A549 treated with ZK216348 at 1 μM for 4 hours (cell line): ENCODE measurements around the gene AP4B1. TPM values are rescaled to one million over a fixed set of nuclear protein-coding genes. Genes with fewer than 3 reads are reported as not detected.

Source experiments
- total RNA-seq: library from RNA; stranded (reverse); fragments of 200-300 nt; extraction: Qiagen RNA extraction; gene quantifications from 5 replicates; pipeline ENCODE4 v1.2.3, GENCODE V29; 2022; ENCODE audit warnings: low read depth

AP4B1 gene
- total RNA-seq: 7.8 to 9.9 TPM (median 9.1 TPM) in 5 replicates

DNA sequence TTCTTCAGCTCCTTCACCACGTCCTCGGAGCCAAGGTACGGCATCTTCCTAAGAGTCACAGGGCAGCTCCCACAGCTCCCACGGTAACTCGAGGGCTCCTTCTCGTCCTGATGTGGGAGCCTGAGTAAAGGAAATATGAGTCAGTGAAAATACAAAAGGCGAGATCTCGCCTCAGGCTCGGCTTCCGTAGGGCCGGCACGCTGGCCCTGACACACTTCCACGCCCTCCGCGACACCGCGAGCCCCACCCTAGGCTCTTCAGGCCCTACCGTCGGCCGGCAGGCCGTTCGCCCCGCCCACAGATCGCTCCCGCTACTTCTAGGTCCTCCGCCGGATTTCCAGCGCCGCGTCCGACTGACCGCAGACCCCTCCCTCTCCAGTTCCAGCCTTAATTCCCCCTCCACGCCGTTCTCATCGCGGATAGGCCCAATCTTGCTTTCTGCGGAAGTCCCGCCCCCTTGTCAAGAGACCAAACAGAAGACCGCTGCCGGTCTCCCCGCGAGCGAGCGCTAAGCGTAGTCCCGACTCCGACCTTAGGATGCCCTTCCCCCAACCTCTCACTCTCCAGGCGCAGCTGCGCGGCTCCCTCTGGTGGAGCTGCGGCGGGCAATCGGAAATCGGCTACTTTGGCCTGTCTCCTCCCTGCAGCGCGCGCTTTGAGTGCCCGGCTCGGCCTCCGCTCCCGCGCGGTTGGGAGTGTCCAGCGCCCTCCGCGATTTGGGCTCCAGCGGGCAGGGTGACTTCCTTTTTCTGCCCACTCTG, at the start of gene AP4B1, which contains the start of gene DCLRE1B:
Gene AP4B1 (minus strand): TSS at position 126 of the 761 bp plus-strand sequence. CDS start 82 bp downstream, at position 44.
Gene DCLRE1B (plus strand): TSS at position 653 of the 761 bp plus-strand sequence. CDS start 261 bp downstream, outside the sequence.

DNA sequence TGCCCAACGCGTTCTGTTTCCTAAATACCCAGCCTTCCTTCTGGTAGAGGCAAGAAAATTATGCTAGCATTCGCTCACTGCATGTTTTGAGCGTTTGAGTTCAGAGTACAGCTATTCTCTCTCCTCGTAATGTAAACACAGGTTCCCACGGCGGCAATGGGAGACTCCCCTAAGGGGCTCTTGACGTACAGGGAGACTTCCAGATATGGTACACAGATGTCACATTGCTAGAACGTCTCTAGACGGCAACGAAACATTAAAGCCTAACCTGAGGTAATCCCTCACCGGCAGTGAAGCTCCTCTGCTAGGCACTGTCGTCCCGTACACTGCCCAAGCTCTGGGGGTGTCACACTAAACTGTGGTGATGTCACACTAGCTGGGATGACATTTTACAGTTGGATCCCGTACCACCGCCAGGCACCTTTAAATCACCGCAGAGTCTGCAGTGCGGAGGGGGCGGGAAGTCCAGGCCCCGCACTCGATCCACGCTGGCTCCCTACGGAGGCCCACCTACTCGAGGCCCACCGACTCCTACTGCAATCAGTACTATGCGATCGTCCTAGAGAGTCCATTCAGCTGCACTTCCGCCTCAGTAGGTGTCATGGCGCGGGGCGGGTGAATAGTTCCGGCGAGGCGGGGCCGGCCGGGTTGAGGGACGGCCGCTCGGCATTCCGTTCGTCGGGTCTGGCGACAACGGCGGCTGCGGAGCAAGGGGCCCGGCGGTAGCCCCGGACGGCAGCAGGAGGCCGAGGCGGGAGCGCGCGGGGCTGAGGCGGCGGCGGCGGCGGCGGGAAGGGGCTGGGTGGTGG, 24.5 kb upstream of the AP4B1 start, which contains the start of gene HIPK1:
Gene HIPK1 (plus strand): TSS at position 384 of the 809 bp plus-strand sequence.

GRCh38 chr1:113887402-113888175, 17.0 kb downstream of the AP4B1 start, which contains the start of gene BCL2L15:
BCL2L15 (minus strand) TSS chr1:113887581; CDS start chr1:113887375, 206 bp downstream.

GRCh38 chr1:113871597-113872113, 32.9 kb downstream of the AP4B1 start, which contains the start of gene PTPN22:
PTPN22 (minus strand) TSS chr1:113871712.

Other genes starting within 250 kb of the AP4B1 start
- 12.0 to 16.8 TPM (median 15.1 TPM) in 5 replicates for gene PHTF1, start 145.3 kb downstream of the AP4B1 start, total RNA-seq
- gene RSBN1, start 92.3 kb downstream of the AP4B1 start, total RNA-seq: 3.3 to 4.1 TPM (median 3.8 TPM) in 5 replicates
- not detected in 5 replicates for gene PTPN22, start 33.1 kb downstream of the AP4B1 start, total RNA-seq
- 0.64 to 2.0 TPM (median 0.86 TPM) in 5 replicates for gene BCL2L15, start 17.2 kb downstream of the AP4B1 start, total RNA-seq
- 8.2 to 10.9 TPM (median 8.9 TPM) in 5 replicates for gene DCLRE1B, start 527 bp upstream of the AP4B1 start, total RNA-seq
- gene HIPK1, start 24.5 kb upstream of the AP4B1 start, total RNA-seq: 10.2 to 19.2 TPM (median 14.7 TPM) in 5 replicates
- 2.4 to 3.7 TPM (median 3.6 TPM) in 5 replicates for gene OLFML3, start 74.7 kb upstream of the AP4B1 start, total RNA-seq
- 0.20 to 0.63 TPM (median 0.51 TPM) in 5 replicates for gene SYT6, start 249.1 kb upstream of the AP4B1 start, total RNA-seq